ENCODE data around the gene TNFSF18. TPM values are rescaled to one million over a fixed set of nuclear protein-coding genes. Genes with fewer than 3 reads are reported as not detected.
A peak's percentile ranks its signal among the peaks of the same experiment; 100 is the strongest.

TNFSF18 gene
- total and polyA plus RNA-seq, 2 of the 4 experiments (the other 2 are of a cell fraction) = 0.12 to 0.18 TPM

DNA sequence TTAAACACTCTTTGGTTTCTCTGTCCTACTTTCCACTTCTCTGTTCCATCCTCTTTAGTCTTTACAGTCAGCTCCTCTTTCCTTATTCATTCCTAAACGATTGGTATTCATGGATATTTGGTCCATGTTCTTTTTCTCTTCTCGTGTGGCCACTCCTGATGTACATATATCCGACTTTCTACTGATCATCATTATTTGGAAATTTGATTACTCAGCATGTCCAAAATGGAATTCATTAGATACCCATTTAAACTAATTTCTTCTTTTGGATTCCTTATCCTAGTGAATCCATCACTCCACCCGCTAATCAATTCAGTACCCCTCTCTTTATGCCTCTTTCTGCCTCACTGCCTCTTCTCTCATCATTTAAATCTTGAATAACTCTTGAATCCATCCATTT is 43.8 kb upstream of the TNFSF18 start:
- H3K18ac ChIP-seq (ENCODE audit: low read depth, low read length) = peak overlapping the region; percentile 28; the same call in 1 of the 2 replicates
- no peaks in the 10 kb centered on the region for H3K9me1 ChIP-seq (ENCODE audit: insufficient read depth, low read length)
- H3K27ac ChIP-seq (ENCODE audit: insufficient read depth, low read length) = no peak overlapping the region
- H3K4me3 ChIP-seq (ENCODE audit: insufficient read depth, low read depth, low read length) = no peak overlapping the region
- H3K9me3 ChIP-seq (ENCODE audit: control insufficient read depth, insufficient read depth, low read length) = no peaks in the 10 kb centered on the region
- dilution Hi-C loops (cut with HindIII; ENCODE audit: low sequenced_read_pairs, unreplicated experiment) = no loop called here
- peak overlapping the region; percentile 5; the same call in 2 of the 3 replicates for H2BK15ac ChIP-seq (ENCODE audit: low read depth, low read length)
- ChIA-PET POLR2A (ENCODE audit: unreplicated experiment) (no interaction called here), CTCF (interaction anchor here (0.7 kb wide), 1 partner anchor 90 kb away, joined by 3 read pairs; no protein-coding TSS in a partner anchor)
- no peak overlapping the region for H3K9ac ChIP-seq (ENCODE audit: low read depth, low read length)
- peaks cover 5% of the 10 kb centered on the region; the same call in 1 of the 2 replicates for H3K4me1 ChIP-seq (ENCODE audit: control insufficient read depth, insufficient read depth, low read length)
- 100% methylated on average over 3 of the region's 4 CpGs; no CpG with 5 or more reads in 1 of the 2 experiments for WGBS, 2 experiments (ENCODE audit: extremely low coverage in 2 of 2, insufficient read length in 1 of 2)
- intact Hi-C loops (cut with micrococcal nuclease) = no loop called here
- peak overlapping the region; percentile 84 for H2BK120ac ChIP-seq (ENCODE audit: low read depth, low read length)
- H4K5ac ChIP-seq (ENCODE audit: low read depth, low read length) = no peak overlapping the region; the same call in 1 of the 2 replicates
- DNase-seq (no peak), ATAC-seq (ENCODE audit: low read depth) (no peak)
- no peaks in the 10 kb centered on the region for H3K79me1 ChIP-seq (ENCODE audit: low read depth in 1 of 2, low read length in 2 of 2)
- peak overlapping the region; percentile 43; the same call in 1 of the 2 replicates for H2AK5ac ChIP-seq (ENCODE audit: low read depth, low read length)
- H4K20me1 ChIP-seq (ENCODE audit: insufficient read depth, low read length) = no peaks in the 10 kb centered on the region
- 0 out of 4 replicates have a peak overlapping the region, but pooled peaks of 1 of the 2 experiments have one; percentile 48 for H4K8ac ChIP-seq (ENCODE audit: low read depth in 2 of 2, low read length in 2 of 2)
- TF ChIP-seq, protein P1, sequence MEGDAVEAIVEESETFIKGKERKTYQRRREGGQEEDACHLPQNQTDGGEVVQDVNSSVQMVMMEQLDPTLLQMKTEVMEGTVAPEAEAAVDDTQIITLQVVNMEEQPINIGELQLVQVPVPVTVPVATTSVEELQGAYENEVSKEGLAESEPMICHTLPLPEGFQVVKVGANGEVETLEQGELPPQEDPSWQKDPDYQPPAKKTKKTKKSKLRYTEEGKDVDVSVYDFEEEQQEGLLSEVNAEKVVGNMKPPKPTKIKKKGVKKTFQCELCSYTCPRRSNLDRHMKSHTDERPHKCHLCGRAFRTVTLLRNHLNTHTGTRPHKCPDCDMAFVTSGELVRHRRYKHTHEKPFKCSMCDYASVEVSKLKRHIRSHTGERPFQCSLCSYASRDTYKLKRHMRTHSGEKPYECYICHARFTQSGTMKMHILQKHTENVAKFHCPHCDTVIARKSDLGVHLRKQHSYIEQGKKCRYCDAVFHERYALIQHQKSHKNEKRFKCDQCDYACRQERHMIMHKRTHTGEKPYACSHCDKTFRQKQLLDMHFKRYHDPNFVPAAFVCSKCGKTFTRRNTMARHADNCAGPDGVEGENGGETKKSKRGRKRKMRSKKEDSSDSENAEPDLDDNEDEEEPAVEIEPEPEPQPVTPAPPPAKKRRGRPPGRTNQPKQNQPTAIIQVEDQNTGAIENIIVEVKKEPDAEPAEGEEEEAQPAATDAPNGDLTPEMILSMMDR (conservative IDR thresholded peaks at IDR 0.05; ENCODE audit: low read depth, low read length) = no peak
- peak; percentile 91 for TF ChIP-seq MAFK (IDR thresholded peaks at IDR 0.05; ENCODE audit: low read depth, low read length)
- H3K56ac ChIP-seq (ENCODE audit: extremely low read depth, insufficient read depth, low read length) = no peak overlapping the region
- H3K14ac ChIP-seq (replicated peaks; ENCODE audit: low read depth, low read length) = no peak overlapping the region
- H2BK20ac ChIP-seq (ENCODE audit: low read depth, low read length) = peak overlapping the region; percentile 91; the same call in 1 of the 2 replicates
- H2BK5ac ChIP-seq (ENCODE audit: low read depth, low read length, poor library complexity, severe bottlenecking) = peak overlapping the region; percentile 23
- BruUV-seq (replicated peaks) = no TSS peak
- in situ Hi-C loops (cut with MboI; ENCODE audit: low sequenced_read_pairs) = no loop called here
- H2AK9ac ChIP-seq (replicated peaks; ENCODE audit: low read depth, low read length, poor library complexity) = no peak overlapping the region
- H2AFZ ChIP-seq (replicated peaks; ENCODE audit: low read length, poor library complexity) = no peak overlapping the region
- no peak overlapping the region for H3K4me2 ChIP-seq (ENCODE audit: low read depth, low read length)
- H3K27me3 ChIP-seq (ENCODE audit: control insufficient read depth, insufficient read depth, low read length) = no peaks in the 10 kb centered on the region
- no peak overlapping the region for H3K23ac ChIP-seq (ENCODE audit: low read depth, low read length)
- no peak overlapping the region; the same call in 1 of the 2 replicates for H4K91ac ChIP-seq (ENCODE audit: insufficient read depth, low read depth, low read length)
- no peaks in the 10 kb centered on the region for H3K36me3 ChIP-seq (ENCODE audit: control insufficient read depth, insufficient read depth, low read length)
- peak overlapping the region; percentile 44; the same call in 1 of the 2 replicates for H3K4ac ChIP-seq (ENCODE audit: low read depth, low read length)
